ENCODE data around the gene WDR64.
"Not testable (repeated sequence)": the region's sequence is repeated elsewhere in the genome, so short reads cannot be mapped to it uniquely, and the experiment has no call there.

Gene WDR64

GRCh38 chr1:241749041-241749944, 97.2 kb downstream of the WDR64 start:
- no peak for DNase-seq

- no peak for DNase-seq
These were observed 98.0 kb downstream of the WDR64 start for GRCh38 chr1:241749945-241750695.

- no peak for DNase-seq
These were observed 99.4 kb downstream of the WDR64 start for GRCh38 chr1:241751524-241751923.

- DNase-seq = no peak
These were observed 110.7 kb downstream of the WDR64 start for GRCh38 chr1:241762713-241763339.

DNA sequence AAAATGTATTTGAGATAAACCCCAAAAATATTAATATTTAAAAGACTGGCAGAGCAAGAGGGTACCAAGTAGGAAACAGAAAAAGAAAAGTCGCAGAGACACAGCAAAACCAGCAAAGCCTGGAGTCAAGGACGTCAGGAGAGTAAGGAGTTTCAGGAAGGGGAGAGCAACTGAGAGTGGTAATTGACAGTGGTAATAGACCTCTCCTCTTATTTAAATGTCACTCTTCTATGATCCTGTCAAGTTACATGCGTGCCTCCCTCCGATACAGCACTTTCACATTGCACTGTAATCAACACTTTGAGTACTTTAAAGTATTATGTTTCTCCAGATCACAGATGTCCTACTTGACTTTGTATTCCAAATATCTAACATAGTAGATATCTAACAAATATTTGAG, 113.3 kb downstream of the WDR64 start:
- no peak for DNase-seq

DNA sequence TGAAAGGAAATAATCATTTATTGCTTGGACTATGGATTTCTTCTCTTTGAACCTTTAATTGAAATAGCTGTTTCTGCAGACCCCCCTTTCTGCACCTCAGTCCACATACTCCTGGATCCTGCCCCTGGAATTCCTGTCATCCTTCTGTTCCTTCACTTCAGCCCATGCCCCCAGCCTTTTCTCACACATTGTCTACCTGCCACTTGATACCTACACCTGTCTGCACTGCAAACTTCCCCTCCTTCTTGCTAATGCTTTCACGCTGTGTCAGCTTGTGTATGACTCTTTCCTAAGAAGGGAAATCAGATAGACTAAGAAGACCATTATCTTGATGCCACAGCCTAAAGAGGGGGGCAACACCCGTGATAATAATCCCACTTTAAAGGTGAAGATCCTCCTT, 115.7 kb downstream of the WDR64 start:
- DNase-seq = no peak

DNA sequence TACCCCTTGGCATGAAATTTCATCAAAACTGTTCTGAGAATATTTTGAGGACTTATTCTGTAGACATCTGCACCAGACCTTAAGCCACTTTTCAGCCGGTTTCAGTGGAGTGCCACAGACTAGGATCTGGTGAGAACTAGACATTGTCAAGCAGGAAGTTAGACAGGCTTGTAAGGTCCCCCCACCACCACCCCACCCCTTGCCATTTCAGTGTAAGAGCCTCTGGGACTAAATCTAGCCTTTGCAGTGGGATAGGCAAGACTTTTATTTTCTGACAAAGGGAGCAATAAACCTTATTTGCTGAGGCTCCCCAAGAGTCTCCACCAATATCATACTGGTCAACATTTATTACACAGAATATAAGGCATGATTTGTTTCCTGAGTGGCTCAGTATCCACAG, 118.0 kb downstream of the WDR64 start:
- DNase-seq = no peak

DNA sequence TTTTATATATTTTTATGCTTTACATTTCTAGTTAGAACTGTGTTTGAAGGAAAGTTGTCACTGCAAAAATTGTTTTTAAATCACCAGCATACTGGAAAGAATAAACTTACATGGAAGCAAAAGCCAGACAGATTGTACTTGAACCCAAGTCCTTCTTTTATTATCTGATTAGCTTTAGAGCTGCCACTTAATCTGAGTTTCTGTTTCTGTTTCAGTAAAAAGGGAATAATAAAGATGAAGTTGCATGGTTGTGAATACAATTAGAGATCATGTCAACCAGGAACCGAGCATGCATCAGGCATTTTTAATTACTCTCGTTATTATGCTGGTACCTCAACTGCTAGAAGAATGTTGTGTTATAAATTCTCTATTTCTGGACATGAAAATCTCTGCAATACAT, 119.0 kb downstream of the WDR64 start:
- DNase-seq = no peak

- no peak for DNase-seq
These were observed 120.9 kb downstream of the WDR64 start for GRCh38 chr1:241772932-241773500.

DNA sequence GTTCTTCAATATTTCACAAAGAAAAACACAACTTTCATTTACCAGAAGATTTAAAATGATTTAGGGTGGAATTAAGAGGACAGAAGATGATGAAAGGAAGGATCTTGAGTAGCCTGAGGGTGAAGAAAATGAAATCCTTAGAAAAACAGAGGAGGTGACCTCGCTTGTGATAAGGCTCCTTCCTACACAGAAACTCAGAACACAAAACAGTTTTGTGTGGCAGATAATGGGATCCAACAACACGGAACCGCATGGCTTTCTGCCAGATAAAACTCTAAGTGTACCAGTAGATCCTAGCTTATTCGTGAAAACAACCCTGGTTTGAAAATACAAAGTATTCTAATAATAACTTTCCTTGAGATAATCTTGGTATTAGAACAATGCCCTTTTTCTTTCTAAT, 121.9 kb downstream of the WDR64 start:
- no peak for DNase-seq

DNA sequence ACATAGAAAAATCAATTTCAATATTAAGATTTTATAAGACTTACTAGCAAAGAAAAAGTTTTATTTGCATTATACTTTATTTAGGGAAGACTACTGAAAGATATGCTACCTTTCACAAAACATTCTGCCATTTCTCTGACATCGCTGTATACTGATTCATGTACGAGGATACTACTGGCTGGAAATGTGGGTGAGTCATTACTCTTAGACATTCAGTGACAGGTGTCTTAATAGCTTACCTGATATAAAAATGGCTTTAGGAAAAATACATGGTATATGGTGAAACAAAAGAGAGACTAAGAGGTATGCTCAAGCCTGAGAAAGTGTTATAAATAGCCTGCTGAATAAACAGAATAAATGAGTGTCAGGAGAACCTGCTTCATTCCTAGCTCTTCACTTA, 122.9 kb downstream of the WDR64 start:
- no peak for DNase-seq

DNA sequence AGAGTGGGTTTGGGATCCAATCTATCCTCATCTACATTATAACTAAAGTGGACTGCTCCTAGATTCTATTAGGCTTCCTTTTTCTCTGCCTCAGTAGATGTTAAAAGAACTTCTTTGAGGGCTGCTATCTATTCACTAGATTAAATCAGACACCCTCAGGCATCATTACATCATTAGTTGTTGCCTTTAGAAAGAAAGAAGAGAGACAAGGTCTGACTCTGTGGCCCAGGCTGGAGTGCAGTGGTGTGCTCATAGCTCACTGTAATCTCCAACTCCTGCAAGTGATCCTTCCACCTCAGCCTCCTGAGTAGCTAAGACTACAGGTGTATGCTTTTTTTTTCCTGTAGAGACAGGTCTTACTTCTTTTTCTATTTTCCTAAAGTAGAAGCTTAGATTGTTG, 124.8 kb downstream of the WDR64 start:
- DNase-seq = no peak

- no peak for DNase-seq
These were observed 126.0 kb downstream of the WDR64 start for GRCh38 chr1:241778117-241778516.

DNA sequence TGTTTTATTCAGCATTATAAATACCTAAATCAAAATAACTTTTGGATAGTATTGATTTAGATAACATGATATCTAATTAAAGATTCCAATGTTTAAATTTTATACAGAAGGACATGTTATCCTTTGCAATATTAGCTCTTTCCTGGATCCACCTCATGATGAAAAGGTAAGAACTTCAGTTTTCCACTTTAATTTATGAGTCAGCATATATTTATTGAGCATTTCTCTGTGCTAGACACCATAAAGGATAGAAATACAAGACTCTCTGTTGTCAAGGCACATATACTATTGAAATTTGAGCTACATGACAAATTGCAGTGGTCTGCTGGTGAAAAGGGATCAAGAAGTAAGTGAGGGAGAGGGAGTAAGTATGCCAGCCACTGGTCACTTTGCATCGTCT, 127.8 kb downstream of the WDR64 start:
- no peak for DNase-seq

- DNase-seq = no peak
These were observed 130.3 kb downstream of the WDR64 start for GRCh38 chr1:241782396-241782795.

DNA sequence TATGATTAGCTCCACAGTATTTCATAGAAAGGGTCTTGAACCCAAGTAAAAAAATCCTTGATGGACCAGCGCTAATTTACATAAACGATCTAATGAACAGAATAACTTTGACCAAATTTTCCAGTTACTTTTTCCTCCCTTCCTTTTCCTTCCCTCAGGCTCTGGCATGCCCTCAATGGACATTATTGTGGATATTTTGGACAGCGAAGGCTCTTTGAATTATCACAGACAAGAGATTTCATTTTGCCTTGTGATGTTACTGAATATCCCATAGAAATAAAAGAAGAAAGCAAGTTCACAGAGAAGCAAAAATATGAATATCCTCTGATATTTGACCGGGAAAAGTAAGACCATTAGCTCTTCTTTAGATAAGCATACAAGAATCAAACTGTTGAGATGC, 135.6 kb downstream of the WDR64 start:
- DNase-seq = peak; percentile 2

GRCh38 chr1:241789061-241789460, 137.0 kb downstream of the WDR64 start:
- no peak for DNase-seq

DNA sequence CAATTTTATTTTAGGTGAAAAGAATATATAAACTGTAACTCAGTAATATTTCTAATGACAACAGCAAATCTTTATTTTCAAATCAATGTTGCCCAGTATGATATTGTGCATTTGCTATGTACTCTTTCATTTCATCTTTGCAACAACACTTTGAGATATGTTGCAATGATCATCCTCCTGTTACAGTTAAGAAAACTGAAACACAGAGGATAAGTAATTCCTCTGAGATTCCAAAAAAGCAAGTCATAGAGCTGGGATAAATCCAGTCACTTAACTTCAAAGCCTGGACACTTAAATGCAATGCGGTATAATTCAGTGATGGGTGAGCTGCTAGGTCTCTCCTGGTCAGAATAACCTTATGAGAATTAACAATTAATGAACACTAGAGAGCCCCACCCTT, 147.3 kb downstream of the WDR64 start:
- DNase-seq = no peak

DNA sequence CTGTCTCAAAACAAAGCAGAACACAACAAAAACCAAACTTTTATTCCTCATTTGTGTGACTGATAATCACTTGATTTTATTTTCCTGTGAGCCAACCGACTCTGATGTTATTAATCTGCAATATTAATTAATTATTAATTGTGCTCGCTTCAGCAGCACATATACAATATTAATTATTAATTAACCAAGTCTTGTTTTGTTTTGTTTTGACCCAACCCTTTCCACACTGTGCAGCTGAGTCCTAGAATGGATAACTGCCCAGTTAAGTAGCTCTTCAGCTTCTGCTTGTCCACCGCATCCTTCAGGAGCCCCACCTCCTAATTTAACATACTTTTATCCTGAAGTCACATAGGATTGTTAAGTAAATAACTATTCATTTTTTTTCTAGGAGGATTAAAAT, 148.6 kb downstream of the WDR64 start:
- DNase-seq = no peak

- no peak for DNase-seq
These were observed 150.8 kb downstream of the WDR64 start for GRCh38 chr1:241802863-241803262.

- not testable (repeated sequence) for DNase-seq
These were observed 152.6 kb downstream of the WDR64 start for GRCh38 chr1:241804706-241805105.

DNA sequence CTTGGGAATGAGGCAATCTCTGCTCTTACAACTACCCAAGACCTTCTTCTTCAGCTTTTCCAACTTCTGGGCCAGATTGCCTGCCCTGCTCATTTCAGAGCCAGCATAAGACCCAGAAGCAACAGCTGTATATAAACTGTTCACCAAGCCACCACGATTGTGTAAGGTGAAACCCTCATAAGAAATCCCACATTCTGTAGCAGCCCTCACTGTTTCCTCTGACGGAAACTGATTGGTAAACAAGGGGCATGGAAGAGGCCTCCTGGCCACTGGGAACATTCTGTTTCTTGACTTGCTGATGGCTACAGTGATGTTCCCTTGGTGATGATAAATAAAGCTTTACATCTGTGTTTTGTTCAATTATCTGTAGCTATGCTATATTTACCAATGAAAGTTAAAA, 156.2 kb downstream of the WDR64 start:
- DNase-seq = no peak

- DNase-seq = no peak
These were observed 158.8 kb downstream of the WDR64 start for GRCh38 chr1:241810769-241811405.
